HCT116 (cell line): ENCODE measurements around the gene ZDHHC22. TPM values are rescaled to one million over a fixed set of nuclear protein-coding genes. Genes with fewer than 3 reads are reported as not detected.
A peak's percentile ranks its signal among the peaks of the same experiment; 100 is the strongest.

Experiments
- ATAC-seq: fragments of 200-7000 bp; cut with Tn5 transposase; 2 replicates; pipeline ENCODE4 v1.9.1; 2020; ENCODE audit warnings: mild to moderate bottlenecking, moderate library complexity
- BruUV-seq: library from RNA; stranded (reverse); fragments of 400-500 nt; replicated peaks from 2 replicates; lab custom pipeline; 2021; lab: Mats Ljungman, UMichigan
- CTCF ChIA-PET: fragments of 300-600 bp; sonication (Branson Sonifier 250); formaldehyde crosslinking; loops from one replicate; lab custom pipeline; 2021; ENCODE audit warnings: antibody characterized with exemption; lab: Charles Lee
- POLR2A ChIA-PET: fragments of 300-600, 350-600 bp; sonication (Branson Sonifier 250); formaldehyde crosslinking; loops from one replicate; lab custom pipeline; 2021; ENCODE audit warnings: antibody characterized with exemption; lab: Charles Lee
- RAD21 ChIA-PET, 2 experiments: fragments of 300-600 bp; sonication (Branson Sonifier 250); formaldehyde crosslinking; loops; one replicate each; lab custom pipeline; 2023; ENCODE audit warnings: low total read pairs in 2 of 2; ENCODE audit not compliant: uncharacterized antibody in 2 of 2, unreplicated experiment in 2 of 2, low non-redundant PET in 1 of 2; lab: Charles Lee
- DNase-seq: peaks from one replicate; pipeline ENCODE4 v3.0.0-alpha.2; 2010; ENCODE audit warnings: low read depth, low spot score
- H2AFZ ChIP-seq: fragments of 200-600 bp; shearing (Covaris generic), sonication (generic); 2 replicates; pipeline ENCODE4 v1.6.1; 2017; ENCODE audit warnings: low read depth, mixed run types, mixed read lengths, antibody characterized with exemption, low read length; ENCODE audit not compliant: poor library complexity, severe bottlenecking
- H3K27ac ChIP-seq: 2 replicates; pipeline ENCODE4 v1.5.1; 2012; ENCODE audit warnings: low read depth, low read length
- H3K27me3 ChIP-seq: fragments of 200-600 bp; sonication (generic); 2 replicates; pipeline ENCODE4 v1.6.1; 2016; ENCODE audit warnings: mixed run types, low read length, mixed read lengths; ENCODE audit not compliant: insufficient read depth
- H3K36me3 ChIP-seq, 2 experiments: fragments of 200-500 bp in 1 of 2; fragments of 200-600 bp in 1 of 2; sonication (Bioruptor generic) in 1 of 2; sonication (generic) in 1 of 2; 2 replicates each; pipeline versions ENCODE4 v1.5.1 to v1.6.1; 2014 to 2016; ENCODE audit warnings: low read length in 2 of 2, inconsistent platforms in 1 of 2, mixed read lengths in 1 of 2, mixed run types in 1 of 2; ENCODE audit not compliant: insufficient read depth in 2 of 2, control insufficient read depth in 1 of 2
- H3K4me1 ChIP-seq, 2 experiments: fragments of 200-600 bp in 1 of 2; sonication (generic) in 1 of 2; 2 replicates each; pipeline versions ENCODE4 v1.5.1 to v1.6.1; 2012 to 2017; ENCODE audit warnings: low read length in 2 of 2, inconsistent platforms in 1 of 2, mild to moderate bottlenecking in 1 of 2, mixed read lengths in 1 of 2, mixed run types in 1 of 2, moderate library complexity in 1 of 2; ENCODE audit not compliant: insufficient read depth in 2 of 2, control insufficient read depth in 1 of 2
- H3K4me2 ChIP-seq: fragments of 200-600 bp; sonication (generic); 2 replicates; pipeline ENCODE4 v1.6.1; 2017; ENCODE audit warnings: mixed run types, low read length, mixed read lengths
- H3K4me3 ChIP-seq, 2 experiments: fragments of 200-600 bp in 1 of 2; sonication (generic) in 1 of 2; replicated peaks in 1 of 2; 2 replicates each; pipeline ENCODE4 v1.5.1; 2011 to 2016; ENCODE audit warnings: low read length in 2 of 2, control low read depth in 1 of 2, low read depth in 1 of 2, mild to moderate bottlenecking in 1 of 2, mixed read lengths in 1 of 2, mixed run types in 1 of 2
- H3K79me2 ChIP-seq: fragments of 200-600 bp; sonication (generic); 2 replicates; pipeline ENCODE4 v1.6.1; 2017; ENCODE audit warnings: mild to moderate bottlenecking, mixed run types, low read length, moderate library complexity, mixed read lengths; ENCODE audit not compliant: insufficient read depth
- H3K9ac ChIP-seq: fragments of 200-600 bp; sonication (generic); 2 replicates; pipeline ENCODE4 v1.6.1; 2016; ENCODE audit warnings: low read length, mixed read lengths
- H3K9me2 ChIP-seq: fragments of 200-600 bp; sonication (generic), shearing (Covaris generic); 2 replicates; pipeline ENCODE4 v1.6.1; 2017; ENCODE audit warnings: mixed run types, mild to moderate bottlenecking, moderate library complexity; ENCODE audit not compliant: insufficient read depth
- H3K9me3 ChIP-seq, 2 experiments: fragments of 200-500 bp in 1 of 2; fragments of 200-600 bp in 1 of 2; sonication (Bioruptor generic) in 1 of 2; sonication (generic) in 1 of 2; 2 replicates each; pipeline ENCODE4 v1.6.1; 2014 to 2017; ENCODE audit warnings: low read length in 2 of 2, mixed read lengths in 2 of 2, inconsistent platforms in 1 of 2, low read depth in 1 of 2, mild to moderate bottlenecking in 1 of 2, mixed run types in 1 of 2, moderate library complexity in 1 of 2; ENCODE audit not compliant: control insufficient read depth in 1 of 2, insufficient read depth in 1 of 2
- H4K20me1 ChIP-seq: fragments of 200-600 bp; sonication (generic), shearing (Covaris generic); 2 replicates; pipeline ENCODE4 v1.6.1; 2017; ENCODE audit warnings: mixed run types, mild to moderate bottlenecking, moderate library complexity; ENCODE audit not compliant: insufficient read depth
- ATF3 ChIP-seq: IDR thresholded peaks from 2 replicates; pipeline ENCODE4 v1.6.1; 2012
- CBX3 ChIP-seq: IDR thresholded peaks from 2 replicates; pipeline ENCODE4 v1.6.1; 2012; ENCODE audit warnings: low read depth
- CEBPB ChIP-seq: IDR thresholded peaks from 2 replicates; pipeline ENCODE4 v1.6.1; 2012; ENCODE audit warnings: low read depth
- EGR1 ChIP-seq: IDR thresholded peaks from 2 replicates; pipeline ENCODE4 v1.6.1; 2012; ENCODE audit warnings: low read depth
- EZH2 ChIP-seq: fragments of 200-600 bp; sonication (generic); IDR thresholded peaks from 2 replicates; pipeline ENCODE4 v1.6.1; 2017; ENCODE audit warnings: antibody characterized with exemption, mixed run types
- EZH2phosphoT487 ChIP-seq: fragments of 200-600 bp; IDR thresholded peaks from 2 replicates; pipeline ENCODE4 v1.6.1; 2018; ENCODE audit warnings: antibody characterized with exemption, borderline replicate concordance
- FOSL1 ChIP-seq: IDR thresholded peaks from 2 replicates; pipeline ENCODE4 v1.6.1; 2012; ENCODE audit warnings: low read depth
- POLR2A ChIP-seq: IDR thresholded peaks from 2 replicates; pipeline ENCODE4 v1.7.0; 2011; ENCODE audit warnings: borderline replicate concordance; ENCODE audit not compliant: insufficient read depth, insufficient read length; ENCODE audit errors: extremely low read depth
- RAD21 ChIP-seq: IDR thresholded peaks from 2 replicates; pipeline ENCODE4 v1.6.1; 2012; ENCODE audit warnings: low read depth, mild to moderate bottlenecking
- SIN3A ChIP-seq: IDR thresholded peaks from 2 replicates; pipeline ENCODE4 v1.6.1; 2012; ENCODE audit warnings: low read depth
- SP1 ChIP-seq: IDR thresholded peaks from 2 replicates; pipeline ENCODE4 v1.6.1; 2012; ENCODE audit warnings: low read depth
- SRF ChIP-seq: IDR thresholded peaks from 2 replicates; pipeline ENCODE4 v1.6.1; 2012; ENCODE audit warnings: low read depth
- TCF7L2 ChIP-seq: IDR thresholded peaks from 2 replicates; pipeline ENCODE4 v1.7.0; 2011; ENCODE audit warnings: borderline replicate concordance, inconsistent platforms; ENCODE audit not compliant: insufficient read depth, insufficient read length; ENCODE audit errors: extremely low read depth
- YY1 ChIP-seq: IDR thresholded peaks from 2 replicates; pipeline ENCODE4 v1.6.1; 2011; ENCODE audit warnings: low read length, low read depth, moderate library complexity, mild to moderate bottlenecking; ENCODE audit not compliant: insufficient replicate concordance; ENCODE audit errors: extremely low read depth
- ZFX ChIP-seq: fragments of 450-650 bp; IDR thresholded peaks from 2 replicates; pipeline ENCODE4 v1.6.1; 2017
- ZNF274 ChIP-seq: fragments of 200-500 bp; sonication (Bioruptor generic); IDR thresholded peaks from 2 replicates; pipeline ENCODE4 v1.6.1; 2014; ENCODE audit warnings: mild to moderate bottlenecking, low read depth, low read length, inconsistent platforms
- intact Hi-C: fragments of 100-400 bp; cut with micrococcal nuclease; formaldehyde crosslinking; loops from 2 replicates; pipeline ENCODE4 v1.10.0; 2022
- total RNA-seq: library from RNA; stranded (reverse); gene quantifications from one replicate; pipeline ENCODE4 v1.2.1, GENCODE V29; 2021; ENCODE audit not compliant: unreplicated experiment
- TF ChIP-seq, protein P1 (sequence below), 3 experiments: fragments of 200-600 bp in 1 of 3; sonication (generic) in 1 of 3; IDR thresholded peaks in 2 of 3; conservative IDR thresholded peaks in 1 of 3; 2 replicates each; pipeline ENCODE4 v1.5.1; 2012 to 2017; ENCODE audit warnings: low read depth in 2 of 3, low read length in 2 of 3, antibody characterized with exemption in 1 of 3, borderline replicate concordance in 1 of 3, control low read depth in 1 of 3, mild to moderate bottlenecking in 1 of 3, mixed read lengths in 1 of 3, mixed run types in 1 of 3, moderate library complexity in 1 of 3; ENCODE audit not compliant: insufficient read depth in 1 of 3
- TF ChIP-seq, protein P2 (sequence below): IDR thresholded peaks from 2 replicates; pipeline ENCODE4 v1.6.1; 2011; ENCODE audit warnings: mild to moderate bottlenecking, low read length, moderate library complexity; ENCODE audit not compliant: insufficient replicate concordance; ENCODE audit errors: extremely low read depth

ZDHHC22 gene
- total RNA-seq, 1 experiment from 2014 or later, result 0.10 TPM

GRCh38 chr14:77125823-77126325 is 15.7 kb downstream of the ZDHHC22 start (continued):
- no peak for TF ChIP-seq EZH2
- TF ChIP-seq POLR2A, result no peak
- no peak for TF ChIP-seq YY1
- TF ChIP-seq EGR1, result no peak
- TF ChIP-seq ZNF274, result no peak
- no peak for TF ChIP-seq FOSL1
- TF ChIP-seq, protein P1, sequence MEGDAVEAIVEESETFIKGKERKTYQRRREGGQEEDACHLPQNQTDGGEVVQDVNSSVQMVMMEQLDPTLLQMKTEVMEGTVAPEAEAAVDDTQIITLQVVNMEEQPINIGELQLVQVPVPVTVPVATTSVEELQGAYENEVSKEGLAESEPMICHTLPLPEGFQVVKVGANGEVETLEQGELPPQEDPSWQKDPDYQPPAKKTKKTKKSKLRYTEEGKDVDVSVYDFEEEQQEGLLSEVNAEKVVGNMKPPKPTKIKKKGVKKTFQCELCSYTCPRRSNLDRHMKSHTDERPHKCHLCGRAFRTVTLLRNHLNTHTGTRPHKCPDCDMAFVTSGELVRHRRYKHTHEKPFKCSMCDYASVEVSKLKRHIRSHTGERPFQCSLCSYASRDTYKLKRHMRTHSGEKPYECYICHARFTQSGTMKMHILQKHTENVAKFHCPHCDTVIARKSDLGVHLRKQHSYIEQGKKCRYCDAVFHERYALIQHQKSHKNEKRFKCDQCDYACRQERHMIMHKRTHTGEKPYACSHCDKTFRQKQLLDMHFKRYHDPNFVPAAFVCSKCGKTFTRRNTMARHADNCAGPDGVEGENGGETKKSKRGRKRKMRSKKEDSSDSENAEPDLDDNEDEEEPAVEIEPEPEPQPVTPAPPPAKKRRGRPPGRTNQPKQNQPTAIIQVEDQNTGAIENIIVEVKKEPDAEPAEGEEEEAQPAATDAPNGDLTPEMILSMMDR (IDR thresholded peaks at IDR 0.05 in 2 of 3, conservative IDR thresholded peaks at IDR 0.05 in 1 of 3; ENCODE audit: borderline replicate concordance in 1 of 3, insufficient read depth in 1 of 3, low read depth in 2 of 3, low read length in 2 of 3), result no peak
- no peak for TF ChIP-seq ZFX
- TF ChIP-seq ATF3, result no peak
- no peak for TF ChIP-seq SIN3A
- no peak for TF ChIP-seq SP1
- no peak for TF ChIP-seq CEBPB

GRCh38 chr14:77125281-77125801 is 16.2 kb downstream of the ZDHHC22 start:
- RAD21 ChIA-PET, result no interaction called here

More at GRCh38 chr14:77125281-77125801, 16.2 kb downstream of the ZDHHC22 start:
- POLR2A ChIA-PET, result no interaction called here
- Histone ChIP-seq H2AFZ (no peak overlapping the region), H3K9me2 (no peaks in the 10 kb centered on the region)
- DNase-seq, result no peak
- no peak for TF ChIP-seq CBX3
- no peak for TF ChIP-seq SRF
- no peak for TF ChIP-seq YY1
- no peak for TF ChIP-seq TCF7L2
- TF ChIP-seq FOSL1, result no peak
- TF ChIP-seq CEBPB, result no peak
- no peak for TF ChIP-seq ZFX
- TF ChIP-seq RAD21, result no peak
- no peak for TF ChIP-seq EZH2phosphoT487
- TF ChIP-seq, protein P2, sequence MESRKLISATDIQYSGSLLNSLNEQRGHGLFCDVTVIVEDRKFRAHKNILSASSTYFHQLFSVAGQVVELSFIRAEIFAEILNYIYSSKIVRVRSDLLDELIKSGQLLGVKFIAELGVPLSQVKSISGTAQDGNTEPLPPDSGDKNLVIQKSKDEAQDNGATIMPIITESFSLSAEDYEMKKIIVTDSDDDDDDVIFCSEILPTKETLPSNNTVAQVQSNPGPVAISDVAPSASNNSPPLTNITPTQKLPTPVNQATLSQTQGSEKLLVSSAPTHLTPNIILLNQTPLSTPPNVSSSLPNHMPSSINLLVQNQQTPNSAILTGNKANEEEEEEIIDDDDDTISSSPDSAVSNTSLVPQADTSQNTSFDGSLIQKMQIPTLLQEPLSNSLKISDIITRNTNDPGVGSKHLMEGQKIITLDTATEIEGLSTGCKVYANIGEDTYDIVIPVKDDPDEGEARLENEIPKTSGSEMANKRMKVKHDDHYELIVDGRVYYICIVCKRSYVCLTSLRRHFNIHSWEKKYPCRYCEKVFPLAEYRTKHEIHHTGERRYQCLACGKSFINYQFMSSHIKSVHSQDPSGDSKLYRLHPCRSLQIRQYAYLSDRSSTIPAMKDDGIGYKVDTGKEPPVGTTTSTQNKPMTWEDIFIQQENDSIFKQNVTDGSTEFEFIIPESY, result no peak
- TF ChIP-seq POLR2A, result no peak
- TF ChIP-seq, all 23 proteins: peak for 0
- Histone ChIP-seq H3K4me3 (no peak overlapping the region), H3K36me3 (no peaks in the 10 kb centered on the region), H3K9ac (no peak overlapping the region), H3K4me1 (peaks cover 48 to 82% of the 10 kb centered on the region in 2 experiments), H3K27me3 (no peaks in the 10 kb centered on the region), H3K79me2 (no peaks in the 10 kb centered on the region), H3K4me2 (peak overlapping the region; percentile 60), H3K9me3 (no peaks in the 10 kb centered on the region), H4K20me1 (no peaks in the 10 kb centered on the region), H3K27ac (no peak overlapping the region; the same call in 1 of the 2 replicates)
- CTCF ChIA-PET, result interaction anchor here (1.4 kb wide), 1 partner anchor 26 kb away, joined by 3 read pairs; no protein-coding TSS in a partner anchor
- BruUV-seq, result no TSS peak
- ATAC-seq, result no peak
- intact Hi-C loops, result no loop called here
